Epithelial cell of proximal tubule (primary cell): ENCODE results near the gene MAPK8. TPM values are rescaled to one million over a fixed set of nuclear protein-coding genes. Genes with fewer than 3 reads are reported as not detected.

Experiments used
- DNase-seq: peaks from one replicate; pipeline ENCODE4 v3.0.0-alpha.2; 2011; ENCODE audit warnings: low read depth
- H3K4me3 ChIP-seq: 2 replicates; pipeline ENCODE4 v1.5.1; 2011; ENCODE audit warnings: low read depth, mild to moderate bottlenecking, low read length
- CTCF ChIP-seq: conservative IDR thresholded peaks from 2 replicates; pipeline ENCODE4 v1.5.1; 2012; ENCODE audit warnings: low read depth, mild to moderate bottlenecking, low read length
- total RNA-seq: library from RNA; depleted of rRNA; stranded (reverse); fragments of >200 nt; gene quantifications from 2 replicates; pipeline ENCODE4 v1.2.3, GENCODE V29; 2015

MAPK8 gene
- total RNA-seq, 1 donor from 2014 or later = 59.4 TPM

- TF ChIP-seq CTCF = peak; percentile 19
- H3K4me3 ChIP-seq = no peak overlapping the region
- no peak for DNase-seq
These were observed 138.7 kb downstream of the MAPK8 start for GRCh38 chr10:48444861-48445841.

GRCh38 chr10:48445932-48446331, 139.5 kb downstream of the MAPK8 start:
- H3K4me3 ChIP-seq = no peak overlapping the region
- DNase-seq = no peak
- TF ChIP-seq CTCF = no peak

- no peak for TF ChIP-seq CTCF
- DNase-seq = no peak
- H3K4me3 ChIP-seq = no peak overlapping the region
These were observed 140.3 kb downstream of the MAPK8 start for GRCh38 chr10:48446785-48447184.

- no peak for DNase-seq
- TF ChIP-seq CTCF = no peak
- no peak overlapping the region for H3K4me3 ChIP-seq
These were observed 141.1 kb downstream of the MAPK8 start for GRCh38 chr10:48447356-48448215.

GRCh38 chr10:48448796-48449195, 142.3 kb downstream of the MAPK8 start:
- DNase-seq = no peak
- H3K4me3 ChIP-seq = no peak overlapping the region
- no peak for TF ChIP-seq CTCF

- DNase-seq = no peak
- no peak for TF ChIP-seq CTCF
- H3K4me3 ChIP-seq = no peak overlapping the region
These were observed 143.2 kb downstream of the MAPK8 start for GRCh38 chr10:48449501-48450232.
